ENCODE results near the gene MT1X.

The MT1X gene

GRCh38 chr16:56679818-56680217 is 2.5 kb upstream of the MT1X start:
- DNase-seq (ENCODE audit: low read depth), result no peak

- DNase-seq (ENCODE audit: low read depth), result no peak
These were observed 580 bp downstream of the MT1X start for GRCh38 chr16:56682703-56683397.

- no peak for DNase-seq (ENCODE audit: low read depth)
These were observed 1.3 kb downstream of the MT1X start for GRCh38 chr16:56683424-56684172.

DNA sequence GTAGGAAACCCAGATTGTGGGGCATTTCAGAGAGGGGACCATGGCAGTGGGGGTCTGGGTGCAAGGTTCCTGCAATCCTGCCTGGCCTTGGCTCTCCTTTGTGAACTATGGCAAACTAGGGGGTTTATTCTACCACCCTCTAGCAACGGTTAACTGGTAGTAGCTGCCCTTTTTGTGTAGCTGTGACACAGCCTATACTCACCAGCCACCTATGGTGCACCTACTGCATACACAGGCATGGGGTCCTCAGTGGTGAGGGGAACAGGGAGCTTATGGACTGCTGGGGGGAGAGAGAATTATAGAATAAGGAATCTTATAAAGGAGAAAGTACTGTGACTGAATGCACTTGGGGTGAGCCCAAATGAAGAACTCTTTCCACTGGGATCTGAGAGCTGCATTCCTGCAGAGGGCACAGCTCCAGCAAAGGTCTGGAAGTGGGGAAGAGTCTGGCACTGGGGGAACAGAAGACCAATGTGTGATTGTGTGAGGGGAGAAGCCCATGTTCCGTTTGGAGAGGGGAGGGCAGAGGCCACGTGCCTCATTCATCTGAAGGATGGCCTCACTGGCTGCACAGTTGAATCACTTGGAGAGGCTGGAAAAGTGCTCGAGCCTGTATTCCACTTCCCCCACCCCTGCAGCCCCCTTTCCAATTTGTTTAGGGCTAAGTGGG is 2.1 kb downstream of the MT1X start:
- no peak for DNase-seq (ENCODE audit: low read depth)

GRCh38 chr16:56684926-56685590 is 2.8 kb downstream of the MT1X start:
- no peak for DNase-seq (ENCODE audit: low read depth)

DNA sequence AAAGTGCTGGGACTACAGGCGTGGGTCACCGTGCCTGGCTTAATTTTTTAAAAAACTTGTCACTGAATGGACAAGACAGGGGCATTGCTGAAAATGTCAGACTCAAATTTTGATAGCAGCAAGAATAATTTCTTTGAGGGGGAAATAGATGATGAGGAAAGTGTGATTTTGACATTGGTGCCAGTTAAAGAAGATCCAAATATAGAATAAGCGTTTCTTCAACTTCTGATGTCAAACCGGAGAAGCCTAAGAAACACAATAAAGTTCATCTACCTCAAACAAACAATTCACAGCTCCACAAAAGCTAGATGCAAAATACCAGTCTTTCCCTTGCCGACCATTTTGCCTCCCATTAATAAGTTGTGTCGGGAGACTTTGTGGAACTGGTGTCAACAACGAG is 4.5 kb downstream of the MT1X start:
- DNase-seq (ENCODE audit: low read depth), result no peak

DNA sequence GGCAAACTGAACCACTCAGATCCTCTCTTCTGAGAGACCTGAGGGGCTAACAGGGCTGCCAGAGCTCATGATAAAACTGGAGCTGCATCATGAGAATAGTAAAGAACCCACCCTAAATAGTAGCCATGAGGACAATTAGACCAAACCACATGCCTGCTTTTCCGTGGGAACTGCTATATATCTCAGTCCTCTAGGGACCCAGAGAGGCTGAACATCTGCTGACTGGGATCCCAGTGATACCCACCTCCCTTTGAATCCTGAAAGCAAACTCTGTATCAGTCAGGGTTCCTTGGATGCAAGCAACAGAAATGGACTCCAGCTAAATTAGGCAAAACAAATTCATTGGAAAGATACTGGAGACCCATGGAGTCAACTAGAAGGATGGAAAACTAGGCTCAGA is 6.5 kb downstream of the MT1X start:
- no peak for DNase-seq (ENCODE audit: low read depth)

DNA sequence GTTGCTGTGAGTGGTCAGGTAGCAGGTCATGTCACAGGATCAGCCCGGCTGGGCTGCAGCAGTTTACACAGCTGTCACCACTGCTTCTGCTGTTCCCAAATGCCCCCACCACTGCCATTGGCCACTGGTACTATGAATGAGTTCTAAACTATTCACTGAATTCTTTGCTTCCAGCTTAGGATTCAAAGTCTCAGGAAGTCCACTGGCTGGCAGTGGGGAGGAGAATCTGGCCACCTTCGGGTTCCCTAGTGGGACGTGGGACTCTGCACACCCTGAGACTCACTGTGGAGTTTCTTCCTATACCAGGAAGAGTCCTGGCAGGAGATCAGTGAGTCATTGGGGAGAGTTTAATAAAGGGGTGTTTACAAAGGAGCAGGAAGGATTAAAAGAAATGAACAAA is 6.9 kb downstream of the MT1X start:
- DNase-seq (ENCODE audit: low read depth), result no peak

GRCh38 chr16:56690420-56691122 is 8.3 kb downstream of the MT1X start:
- no peak for DNase-seq (ENCODE audit: low read depth)

DNA sequence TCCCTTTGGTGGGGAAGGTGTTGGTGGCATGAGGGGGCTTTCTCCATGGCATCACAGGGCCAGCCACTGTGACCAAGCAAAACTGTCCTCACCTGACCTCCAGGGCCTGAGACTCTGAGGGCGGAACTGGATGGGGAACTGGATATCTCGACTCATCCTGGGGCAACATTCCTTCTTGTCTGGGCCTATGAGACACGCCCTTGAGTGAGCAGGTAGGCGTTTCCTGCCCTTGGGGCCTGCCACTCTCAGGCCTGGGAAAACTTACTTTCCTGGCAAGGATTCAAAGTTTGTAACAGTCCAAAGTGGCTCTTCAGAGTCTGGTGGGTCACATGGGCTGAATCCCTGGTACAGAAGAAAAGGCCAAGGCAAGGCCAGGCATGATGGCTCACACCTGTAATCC is 9.6 kb downstream of the MT1X start:
- DNase-seq (ENCODE audit: low read depth), result no peak

DNA sequence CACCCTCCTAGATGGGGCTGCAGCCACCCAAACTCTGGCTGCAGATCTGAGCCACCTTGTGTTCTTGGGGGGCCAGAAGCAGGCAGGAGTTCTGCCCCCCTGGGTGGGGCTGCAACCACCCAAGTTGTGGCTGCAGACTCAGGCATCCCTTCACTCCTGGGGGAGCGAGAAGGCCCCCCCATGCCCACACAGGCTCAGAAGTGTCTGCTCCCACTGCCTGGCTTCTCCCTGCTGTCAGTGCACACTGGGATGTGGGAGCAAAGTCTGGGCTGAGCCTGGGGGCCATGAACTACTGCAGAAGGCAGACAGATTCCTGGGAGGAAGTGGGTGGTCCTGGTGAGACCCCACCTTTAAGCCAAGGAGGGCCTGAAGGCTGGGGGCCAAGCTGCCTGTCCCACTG is 13.0 kb downstream of the MT1X start:
- DNase-seq (ENCODE audit: low read depth), result no peak

GRCh38 chr16:56697456-56698155 is 15.3 kb downstream of the MT1X start:
- no peak for DNase-seq (ENCODE audit: low read depth)

DNA sequence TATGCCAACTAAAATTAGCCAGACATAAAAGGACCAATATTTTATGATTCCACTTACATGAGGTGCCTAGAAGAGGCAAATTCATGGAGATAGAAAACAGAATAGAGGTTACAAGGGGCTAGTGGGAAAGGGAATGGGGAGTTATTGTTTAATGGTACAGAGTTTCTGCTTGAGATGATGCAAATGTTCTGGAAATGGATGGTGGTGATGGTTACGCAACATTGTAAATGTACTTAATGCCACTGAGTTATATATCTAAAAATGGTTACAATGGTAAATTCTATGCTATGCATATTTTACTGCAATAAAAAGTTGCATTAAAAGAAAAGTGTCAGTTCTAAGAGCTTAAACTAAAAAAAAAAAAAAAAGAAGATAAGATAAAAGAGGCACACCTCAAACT is 17.9 kb downstream of the MT1X start:
- no peak for DNase-seq (ENCODE audit: low read depth)

DNA sequence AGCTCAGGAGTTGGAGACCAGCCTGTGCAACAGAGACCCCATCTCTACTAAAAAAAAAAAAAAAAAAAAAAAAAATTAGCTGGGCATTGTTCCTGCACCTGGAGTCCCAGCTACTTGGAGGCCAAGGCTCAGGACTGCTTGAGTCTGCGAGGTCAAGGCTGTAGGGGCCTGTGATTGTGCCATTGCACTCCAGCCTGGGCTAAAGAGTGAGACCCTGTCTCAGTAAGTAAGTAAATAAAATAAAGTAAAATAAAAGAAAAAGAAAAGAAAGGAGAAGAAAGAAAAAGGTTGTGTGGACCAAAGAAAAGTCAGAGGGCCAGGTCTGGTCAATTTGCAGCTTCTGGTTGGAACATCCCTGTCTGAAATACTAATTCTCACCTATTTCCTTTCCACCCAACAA is 18.4 kb downstream of the MT1X start:
- no peak for DNase-seq (ENCODE audit: low read depth)

- no peak for DNase-seq (ENCODE audit: low read depth)
These were observed 19.3 kb downstream of the MT1X start for GRCh38 chr16:56701534-56701933.

DNA sequence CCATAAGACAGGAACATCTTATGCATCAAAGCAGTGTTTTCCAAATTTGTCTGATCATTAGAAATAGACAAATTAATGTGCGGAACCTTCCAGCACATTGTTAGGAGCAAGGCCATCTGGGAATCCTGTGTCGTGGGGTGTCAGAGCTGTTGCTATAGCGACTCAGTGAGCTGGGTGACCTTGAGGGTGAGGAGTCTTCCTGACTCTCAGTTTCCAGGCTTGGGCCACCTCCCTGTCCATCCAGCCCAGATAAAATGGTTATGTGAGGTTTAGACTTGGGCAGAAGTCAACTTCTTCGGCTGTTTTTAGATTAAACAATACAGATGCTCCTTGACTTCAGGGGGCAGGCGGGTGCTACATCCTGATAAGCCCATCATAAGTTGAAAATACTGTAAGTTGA is 20.6 kb downstream of the MT1X start:
- DNase-seq (ENCODE audit: low read depth), result no peak

DNA sequence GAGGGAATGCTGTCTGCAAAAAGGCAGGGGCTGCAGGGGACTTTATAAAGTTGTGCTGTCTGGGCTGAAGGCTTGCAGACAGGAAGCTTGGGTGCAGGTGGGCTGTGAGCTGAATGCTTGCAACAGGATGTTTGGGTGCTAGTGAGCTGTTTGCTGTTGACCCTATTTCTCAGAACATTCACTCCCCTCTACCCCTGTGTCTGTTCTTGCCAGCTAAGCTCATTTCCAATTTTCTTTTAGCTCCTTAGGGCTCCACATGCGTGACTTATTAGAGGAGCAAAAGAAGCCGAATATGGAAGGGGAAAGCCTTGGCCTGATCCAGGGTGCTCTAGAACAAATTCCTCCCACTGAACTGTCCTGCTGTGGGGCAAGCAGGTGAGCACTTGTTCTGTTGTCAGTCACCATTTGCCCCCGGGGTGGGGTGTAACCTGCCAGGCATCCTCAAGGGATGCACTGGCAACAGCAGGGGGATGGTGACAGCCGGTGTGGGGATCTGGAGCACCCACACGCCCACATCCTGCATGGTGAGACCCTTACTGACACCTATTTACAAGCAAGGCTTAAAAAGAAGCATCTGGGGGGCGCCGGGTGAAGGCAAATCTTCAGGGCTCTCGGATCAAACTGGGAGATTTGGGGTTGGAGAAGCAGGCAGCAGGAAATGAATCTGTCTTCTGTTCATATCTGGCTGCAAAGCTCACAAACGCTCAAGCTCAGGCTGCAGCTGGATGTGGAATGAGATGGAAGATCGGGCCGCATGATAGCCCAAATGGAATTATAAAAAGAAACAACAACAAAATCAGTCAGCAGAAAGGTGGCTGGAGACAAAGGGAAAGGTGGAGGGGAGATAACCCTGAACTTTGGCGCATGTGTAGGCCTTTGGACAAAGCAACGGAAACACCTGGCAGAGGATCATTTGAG is 26.5 kb downstream of the MT1X start:
- no peak for DNase-seq (ENCODE audit: low read depth)

DNA sequence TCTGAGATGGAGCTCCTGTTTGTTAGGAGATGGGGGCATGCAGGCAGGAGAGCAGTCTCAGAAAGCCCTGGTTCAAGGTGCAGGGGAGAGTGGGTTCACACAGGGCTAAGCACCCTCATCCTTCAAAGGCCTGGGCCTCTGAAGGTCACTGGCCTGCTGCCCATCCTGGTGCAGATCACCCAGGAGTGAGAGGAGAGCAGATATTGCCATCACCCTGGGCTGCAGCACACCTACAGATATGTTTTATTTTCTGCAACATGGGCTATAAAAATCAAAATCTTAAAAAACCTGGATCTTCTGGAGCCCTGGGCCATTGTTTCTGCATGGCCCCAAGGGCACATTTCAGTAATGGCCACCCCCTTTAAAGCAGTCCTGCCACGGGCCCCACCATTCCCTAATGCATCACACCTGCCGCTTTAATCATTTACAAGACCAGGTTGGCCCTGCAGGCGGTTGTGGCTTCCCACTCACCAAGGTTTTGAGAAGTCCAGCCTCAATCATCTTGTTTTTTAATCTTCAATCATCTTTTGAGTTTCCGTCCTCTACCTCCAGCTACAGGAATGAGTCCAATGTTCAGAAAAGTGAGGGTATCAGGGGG is 27.3 kb downstream of the MT1X start:
- no peak for DNase-seq (ENCODE audit: low read depth)

GRCh38 chr16:56710181-56710737 is 28.0 kb downstream of the MT1X start:
- no peak for DNase-seq (ENCODE audit: low read depth)

DNA sequence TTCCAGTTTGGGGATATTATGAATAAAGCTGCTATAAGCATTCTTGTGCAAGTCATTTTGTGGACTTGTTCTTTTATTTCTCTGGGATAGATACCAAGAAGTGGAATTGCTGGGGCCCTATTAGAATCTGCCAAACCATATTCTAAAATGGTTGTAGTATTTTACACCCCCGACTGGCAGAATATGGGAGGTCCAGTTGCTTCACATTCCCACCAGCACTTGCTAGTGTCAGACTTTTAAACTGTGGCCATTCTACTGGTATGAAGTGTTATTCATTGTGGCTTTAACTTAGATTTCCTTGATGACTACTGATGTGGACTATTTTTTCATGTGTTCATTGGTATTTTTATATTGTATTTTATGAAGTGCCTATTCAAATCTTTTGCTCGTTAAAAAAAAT is 29.6 kb downstream of the MT1X start:
- no peak for DNase-seq (ENCODE audit: low read depth)
